ENCODE results near the gene OSBPL5. TPM values are rescaled to one million over a fixed set of nuclear protein-coding genes. Genes with fewer than 3 reads are reported as not detected.

Gene OSBPL5
- total and polyA plus RNA-seq, 2 donors, result 22.4 to 40.5 TPM

DNA sequence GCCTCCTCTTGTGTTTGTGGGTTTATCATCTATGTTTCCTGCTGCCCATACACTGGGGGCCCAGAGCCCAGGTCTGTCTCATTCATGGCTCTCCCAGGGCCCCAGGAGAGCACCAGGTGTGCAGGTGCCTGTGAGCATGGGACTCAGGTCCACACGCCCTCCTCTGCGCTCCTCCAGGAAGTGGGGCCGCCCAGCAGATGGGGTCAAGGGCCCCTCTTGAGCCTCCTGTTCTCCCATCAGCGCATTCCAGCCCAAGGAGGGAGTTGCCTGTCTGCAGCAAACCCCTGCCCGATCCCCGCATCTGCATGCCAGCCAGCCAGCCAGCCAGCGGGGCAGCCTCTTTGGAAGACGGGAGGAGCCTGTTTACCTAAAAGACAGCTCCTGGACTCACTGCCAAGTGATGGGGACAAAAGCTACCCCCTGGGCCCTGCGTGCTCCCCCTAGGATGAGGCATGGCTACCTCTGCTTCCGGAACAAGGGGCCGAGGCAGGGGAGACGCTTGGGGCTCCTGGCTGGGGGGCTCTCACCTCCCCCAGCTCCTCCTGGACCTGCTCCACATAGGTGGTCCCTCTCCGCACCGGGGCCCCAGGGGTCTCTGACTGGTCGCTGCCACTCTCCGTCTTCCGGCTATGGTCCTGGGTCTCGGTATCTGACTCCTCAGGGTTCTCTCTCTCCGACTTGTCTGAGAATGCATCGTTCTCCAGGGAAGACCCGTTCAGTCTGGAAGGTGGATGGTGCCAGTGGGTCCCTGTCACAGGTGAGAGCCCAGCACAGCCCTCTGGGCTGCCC lies 58.2 kb downstream of the OSBPL5 start:
- WGBS, result 86% methylated on average over 21 of the region's 21 CpGs
- H3K36me3 ChIP-seq (ENCODE audit: insufficient read depth), result no peaks in the 10 kb centered on the region
- no peak overlapping the region for H3K27ac ChIP-seq (ENCODE audit: low read depth)
- H3K4me3 ChIP-seq (ENCODE audit: low read depth, low read length), result no peak overlapping the region
- H3K4me1 ChIP-seq (ENCODE audit: insufficient read depth), result no peaks in the 10 kb centered on the region
- no peak for DNase-seq (ENCODE audit: extremely low spot score)

DNA sequence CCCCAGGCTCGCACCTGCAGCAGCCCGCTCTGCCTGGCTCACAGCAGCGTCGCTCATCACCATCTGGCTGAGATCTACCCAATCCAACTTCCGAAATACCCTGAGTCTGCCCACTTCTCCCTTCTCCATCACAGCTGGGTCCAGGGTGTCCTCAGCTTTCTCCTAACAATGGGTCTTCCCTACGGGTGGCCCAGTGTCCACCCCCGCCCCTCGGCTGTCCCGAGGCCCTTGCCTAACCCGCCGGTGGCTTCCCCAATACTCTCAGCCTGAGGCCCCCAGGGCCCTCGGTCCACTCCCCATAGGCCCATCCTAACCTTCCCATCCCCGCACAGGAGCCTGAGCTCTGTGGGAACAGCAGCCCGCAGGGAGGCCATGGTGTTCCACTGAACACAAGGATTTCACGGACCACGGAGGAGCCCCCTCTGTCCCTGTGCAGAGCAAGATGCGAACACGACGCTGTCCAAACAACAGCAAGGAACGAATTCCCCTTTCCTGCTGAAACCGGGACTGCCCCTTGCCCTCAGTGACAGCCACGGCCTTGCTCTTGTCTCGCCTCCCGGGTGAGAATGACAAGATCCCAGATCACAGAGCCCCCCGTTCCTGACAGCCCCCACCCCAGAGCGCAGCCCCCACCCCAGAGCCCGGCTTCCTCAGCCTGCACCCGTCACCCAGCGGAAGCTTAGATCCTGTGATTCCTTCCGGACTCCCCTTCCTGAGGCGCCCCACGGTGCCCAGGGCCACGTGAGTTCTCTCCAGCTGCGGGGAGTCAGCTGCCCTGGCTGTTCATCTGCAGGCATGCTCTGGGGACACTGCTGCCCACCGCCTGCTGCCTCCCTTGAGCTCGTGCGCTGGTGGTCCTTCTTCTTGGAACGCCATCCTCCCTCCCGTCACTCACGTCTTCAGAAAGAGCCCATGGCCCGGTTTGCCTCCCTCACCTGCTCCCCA lies 59.0 kb downstream of the OSBPL5 start:
- H3K36me3 ChIP-seq (ENCODE audit: insufficient read depth), result no peaks in the 10 kb centered on the region
- 90% methylated on average over 41 of the region's 41 CpGs for WGBS

DNA sequence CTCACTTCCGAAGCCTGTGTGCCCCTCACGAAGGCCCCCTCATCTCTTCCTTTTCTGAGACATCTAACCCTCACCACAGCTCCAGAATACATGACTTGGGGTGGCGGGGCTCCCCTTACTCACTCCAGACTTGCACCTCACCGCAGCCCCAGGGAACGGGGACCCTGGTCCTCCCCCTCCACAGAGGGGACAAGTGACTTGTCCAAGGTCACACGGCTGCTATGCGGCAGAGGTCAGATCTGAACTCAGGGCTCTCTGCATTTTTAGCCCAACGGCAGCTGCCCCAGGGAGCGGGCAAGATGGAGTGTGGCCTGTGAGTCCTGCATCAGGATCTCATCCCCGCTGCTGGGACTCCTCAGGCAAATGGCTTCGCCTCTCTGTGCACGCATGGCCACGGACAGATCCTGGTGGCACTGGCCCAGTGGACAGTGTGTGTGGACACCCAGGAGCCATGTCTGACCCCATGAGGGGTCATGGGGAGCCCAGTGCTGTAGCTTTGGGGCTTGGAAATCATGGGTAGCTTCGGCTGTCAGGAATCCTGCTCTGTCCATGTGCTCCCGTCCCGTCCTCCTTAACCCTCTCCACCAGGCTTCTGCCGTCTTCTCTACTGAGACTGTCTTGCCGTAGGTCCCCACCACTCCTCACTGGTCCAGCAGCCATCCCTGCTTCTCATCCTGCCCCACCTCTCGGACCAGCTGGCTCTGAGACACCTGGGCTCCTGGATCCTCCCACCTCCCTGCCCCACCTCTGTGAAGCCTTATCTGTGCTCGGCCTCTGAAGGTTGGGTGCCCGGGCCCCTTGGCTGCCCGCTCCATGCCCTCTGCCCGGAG lies 59.9 kb downstream of the OSBPL5 start:
- no peak overlapping the region for H3K27ac ChIP-seq (ENCODE audit: low read depth)
- H3K4me3 ChIP-seq (ENCODE audit: low read depth, low read length), result no peak overlapping the region
- no peak for DNase-seq (ENCODE audit: extremely low spot score)
- no peaks in the 10 kb centered on the region for H3K36me3 ChIP-seq (ENCODE audit: insufficient read depth)
- H3K4me1 ChIP-seq (ENCODE audit: insufficient read depth), result no peaks in the 10 kb centered on the region
- WGBS, result 95% methylated on average over 23 of the region's 23 CpGs

More for the DNA sequence above, 59.0 kb downstream of the OSBPL5 start:
- Histone ChIP-seq H3K4me3 (ENCODE audit: low read depth, low read length) (no peak overlapping the region), H3K4me1 (ENCODE audit: insufficient read depth) (no peaks in the 10 kb centered on the region), H3K27ac (ENCODE audit: low read depth) (no peak overlapping the region)
- DNase-seq (ENCODE audit: extremely low spot score), result no peak

DNA sequence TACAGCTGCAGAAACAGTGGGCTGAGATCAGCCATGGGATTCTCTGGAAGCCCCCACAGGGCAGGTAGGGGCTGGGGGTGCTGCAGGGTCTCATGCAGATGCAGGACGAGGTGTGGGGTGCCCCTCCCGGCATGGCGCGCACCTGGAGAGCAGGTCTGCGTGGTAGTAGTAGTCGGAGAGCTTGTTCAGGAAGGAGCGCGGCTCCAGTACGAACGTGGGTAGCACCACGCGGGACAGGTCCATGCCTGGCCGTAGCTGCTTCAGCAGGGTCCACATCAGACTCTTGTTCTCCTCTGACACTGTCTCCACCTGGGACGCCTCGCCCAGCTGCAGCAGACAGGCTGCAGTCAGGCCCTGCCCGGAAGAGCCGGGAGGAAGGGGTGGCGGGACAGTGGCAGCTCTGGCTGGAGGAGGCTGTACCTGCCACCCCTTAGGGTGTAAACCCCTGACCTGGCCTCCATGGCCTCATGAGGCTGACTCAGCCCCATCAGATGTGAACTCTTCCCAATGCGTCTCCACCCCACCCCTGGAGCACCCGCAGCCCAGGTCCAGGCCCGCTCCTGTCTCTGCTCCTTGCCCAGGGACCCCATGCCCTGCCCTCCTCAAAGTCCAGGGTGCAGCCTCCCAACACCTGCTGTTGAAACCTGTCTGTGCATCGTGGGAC lies 60.9 kb downstream of the OSBPL5 start:
- H3K4me3 ChIP-seq (ENCODE audit: low read depth, low read length), result no peak overlapping the region
- 91% methylated on average over 22 of the region's 22 CpGs for WGBS
- no peak overlapping the region for H3K27ac ChIP-seq (ENCODE audit: low read depth)
- no peak for DNase-seq (ENCODE audit: extremely low spot score)
- no peaks in the 10 kb centered on the region for H3K36me3 ChIP-seq (ENCODE audit: insufficient read depth)
- H3K4me1 ChIP-seq (ENCODE audit: insufficient read depth), result no peaks in the 10 kb centered on the region

DNA sequence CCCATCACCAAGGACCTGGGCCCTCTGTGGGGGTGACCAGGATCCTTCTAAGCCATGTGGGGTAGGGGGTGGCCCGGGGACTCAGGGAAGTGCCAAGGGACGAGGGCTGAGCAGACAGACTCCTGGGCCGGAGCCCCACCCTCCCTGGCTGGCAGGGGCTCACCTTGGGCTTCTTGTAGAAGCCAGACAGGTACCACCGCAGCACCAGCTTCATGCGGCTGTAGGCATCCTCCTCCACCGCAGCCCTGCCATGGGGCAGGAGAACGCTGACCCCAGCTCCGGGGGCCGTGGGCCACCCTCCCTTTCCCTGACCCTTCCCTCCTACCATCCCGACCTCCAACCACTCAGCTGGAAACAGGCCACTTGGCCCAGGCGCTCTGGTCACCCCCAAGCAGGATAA lies 62.0 kb downstream of the OSBPL5 start:
- no peak overlapping the region for H3K4me3 ChIP-seq (ENCODE audit: low read depth, low read length)
- no peak for DNase-seq (ENCODE audit: extremely low spot score)
- no peak overlapping the region for H3K27ac ChIP-seq (ENCODE audit: low read depth)
- no peaks in the 10 kb centered on the region for H3K4me1 ChIP-seq (ENCODE audit: insufficient read depth)
- no peaks in the 10 kb centered on the region for H3K36me3 ChIP-seq (ENCODE audit: insufficient read depth)
- 82% methylated on average over 11 of the region's 11 CpGs for WGBS

DNA sequence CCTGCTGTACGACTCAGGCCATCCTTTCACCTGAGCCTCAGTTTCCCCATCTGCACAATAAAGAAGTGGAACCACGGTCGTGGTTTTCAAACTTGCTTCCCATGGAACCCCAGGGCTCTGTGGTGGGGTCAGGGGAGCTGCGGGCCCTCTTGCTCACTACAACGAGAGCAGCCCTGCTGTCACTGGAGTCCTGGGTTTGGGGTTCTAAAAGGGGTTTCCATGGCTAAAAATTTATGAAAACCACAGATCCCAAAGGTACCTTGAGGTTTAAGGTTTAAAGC lies 62.5 kb downstream of the OSBPL5 start:
- H3K36me3 ChIP-seq (ENCODE audit: insufficient read depth), result no peaks in the 10 kb centered on the region
- 92% methylated on average over 5 of the region's 5 CpGs for WGBS
- no peak overlapping the region for H3K27ac ChIP-seq (ENCODE audit: low read depth)
- DNase-seq (ENCODE audit: extremely low spot score), result no peak
- H3K4me1 ChIP-seq (ENCODE audit: insufficient read depth), result no peaks in the 10 kb centered on the region
- H3K4me3 ChIP-seq (ENCODE audit: low read depth, low read length), result no peak overlapping the region

DNA sequence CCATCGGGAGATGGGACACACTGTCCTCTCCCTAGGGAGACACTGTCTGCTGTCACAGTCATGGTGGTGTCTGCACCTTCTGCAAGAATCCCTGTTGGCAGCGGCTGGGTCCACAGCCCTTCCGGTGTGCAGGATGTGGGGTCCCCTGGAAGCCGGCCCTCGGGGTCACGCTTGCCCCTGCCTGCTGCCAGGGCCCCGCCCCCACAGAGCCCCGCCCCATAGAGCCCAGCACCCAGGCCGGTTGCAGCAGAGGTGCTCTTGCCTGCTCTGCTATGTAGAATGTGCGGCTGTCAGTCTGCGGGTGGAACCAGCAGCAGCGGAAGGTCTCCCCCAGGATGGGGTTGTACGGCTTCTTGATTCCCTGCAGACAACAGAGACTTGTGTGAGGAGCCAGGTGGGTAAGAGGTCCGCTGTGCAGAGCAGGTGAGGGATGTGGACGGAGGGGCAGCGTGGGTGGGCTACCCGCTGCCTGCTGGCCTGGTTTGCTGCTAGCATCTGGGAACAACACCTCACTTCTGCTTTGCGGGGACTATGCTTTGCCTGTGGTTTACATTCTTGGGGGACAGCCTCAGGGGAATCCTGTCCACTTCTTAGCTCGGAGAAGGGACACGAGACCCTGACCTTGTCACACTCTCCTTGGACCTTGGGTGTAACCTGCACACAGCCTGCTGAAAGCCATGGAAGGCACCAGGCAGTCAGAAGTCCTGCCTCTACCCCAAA lies 63.0 kb downstream of the OSBPL5 start:
- H3K4me1 ChIP-seq (ENCODE audit: insufficient read depth), result no peaks in the 10 kb centered on the region
- H3K27ac ChIP-seq (ENCODE audit: low read depth), result no peak overlapping the region
- H3K36me3 ChIP-seq (ENCODE audit: insufficient read depth), result no peaks in the 10 kb centered on the region
- WGBS, result 84% methylated on average over 20 of the region's 20 CpGs
- H3K4me3 ChIP-seq (ENCODE audit: low read depth, low read length), result no peak overlapping the region
- no peak for DNase-seq (ENCODE audit: extremely low spot score)

DNA sequence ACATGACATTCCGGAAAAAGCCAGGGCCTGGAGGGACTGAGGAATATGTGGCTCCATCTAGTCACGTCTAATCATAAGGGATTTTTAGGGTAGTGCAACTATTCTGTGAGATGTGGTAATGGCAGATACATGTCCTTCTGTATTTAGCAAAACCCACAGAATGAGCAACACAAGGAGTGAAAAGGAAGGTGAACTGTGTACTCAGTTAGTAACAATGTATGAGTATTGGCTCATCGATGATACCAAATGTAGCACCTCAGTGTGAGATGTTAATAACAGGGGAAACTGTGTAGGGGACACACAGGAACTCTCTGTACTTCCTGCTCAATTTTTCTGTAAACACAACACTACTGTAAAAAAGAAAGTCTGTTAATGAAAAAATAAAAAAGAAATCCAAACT lies 65.9 kb downstream of the OSBPL5 start:
- Histone ChIP-seq H3K36me3 (ENCODE audit: insufficient read depth) (no peaks in the 10 kb centered on the region), H3K27ac (ENCODE audit: low read depth) (no peak overlapping the region), H3K4me1 (ENCODE audit: insufficient read depth) (no peaks in the 10 kb centered on the region), H3K4me3 (ENCODE audit: low read depth, low read length) (no peak overlapping the region)
- DNase-seq (ENCODE audit: extremely low spot score), result no peak
- WGBS, result 84% methylated on average over 3 of the region's 3 CpGs

DNA sequence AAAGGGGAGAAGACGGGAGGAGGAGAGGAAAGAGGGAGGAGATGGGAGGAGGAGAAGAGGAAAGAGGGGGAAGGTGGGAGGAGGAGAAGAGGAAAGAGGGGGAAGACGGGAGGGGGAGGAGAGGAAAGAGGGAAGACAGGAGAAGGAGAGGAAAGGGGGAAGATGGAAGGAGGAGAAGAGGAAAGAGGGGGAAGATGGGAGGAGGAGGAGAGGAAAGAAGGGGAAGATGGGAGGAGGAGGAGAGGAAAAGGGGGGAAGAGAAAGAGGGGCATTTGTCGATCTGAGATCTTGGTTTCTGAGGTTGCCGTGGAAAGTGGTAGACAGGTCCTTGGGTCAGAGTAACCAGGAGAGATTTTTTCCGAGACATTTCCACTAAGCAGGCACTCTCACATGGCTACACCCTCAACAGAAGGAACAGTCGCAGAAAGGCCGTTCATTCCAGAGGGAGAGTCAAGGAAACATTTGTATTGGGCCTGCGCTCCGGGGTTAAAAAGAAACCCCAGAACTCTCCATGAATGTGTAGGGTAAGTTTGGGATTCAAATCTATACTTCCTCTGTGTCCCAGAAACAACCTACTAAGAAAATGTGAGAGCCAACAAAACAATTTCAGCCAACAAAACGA lies 68.1 kb downstream of the OSBPL5 start:
- no peaks in the 10 kb centered on the region for H3K36me3 ChIP-seq (ENCODE audit: insufficient read depth)
- no peak for DNase-seq (ENCODE audit: extremely low spot score)
- no peaks in the 10 kb centered on the region for H3K4me1 ChIP-seq (ENCODE audit: insufficient read depth)
- WGBS, result 87% methylated on average over 10 of the region's 10 CpGs
- no peak overlapping the region for H3K27ac ChIP-seq (ENCODE audit: low read depth)
- no peak overlapping the region for H3K4me3 ChIP-seq (ENCODE audit: low read depth, low read length)

DNA sequence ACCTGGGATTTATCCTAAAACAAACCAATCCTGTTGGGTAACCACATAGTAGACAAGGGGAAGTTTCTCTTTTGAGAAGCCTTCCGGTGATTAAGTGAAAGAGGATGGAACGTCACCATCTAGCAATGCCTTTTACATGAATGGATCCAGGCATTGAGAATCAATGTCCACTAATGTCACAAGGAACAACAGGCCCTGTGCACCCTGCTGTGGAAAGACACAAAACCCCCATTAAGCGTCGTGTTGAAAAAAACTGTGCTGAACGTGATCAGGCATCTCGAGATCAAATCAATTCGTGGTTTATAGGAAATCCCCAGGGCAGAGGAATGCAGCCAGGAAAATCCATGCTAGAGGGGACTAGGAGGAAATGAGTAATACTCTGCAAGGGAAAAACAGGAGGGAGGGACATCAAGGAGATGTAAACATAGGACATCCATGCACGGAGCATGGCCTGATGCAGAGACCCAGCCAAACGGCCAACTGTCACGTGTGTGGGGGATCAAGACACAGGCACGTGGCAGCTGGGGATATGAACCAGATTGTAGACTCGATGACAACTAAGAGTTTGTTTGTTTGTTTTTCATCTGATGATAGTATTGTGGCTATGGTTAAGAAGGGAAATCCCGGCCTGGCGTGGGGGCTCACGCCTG lies 69.3 kb downstream of the OSBPL5 start:
- Histone ChIP-seq H3K4me1 (ENCODE audit: insufficient read depth) (no peaks in the 10 kb centered on the region), H3K36me3 (ENCODE audit: insufficient read depth) (no peaks in the 10 kb centered on the region), H3K4me3 (ENCODE audit: low read depth, low read length) (no peak overlapping the region), H3K27ac (ENCODE audit: low read depth) (no peak overlapping the region)
- WGBS, result 40% methylated on average over 15 of the region's 15 CpGs
- DNase-seq (ENCODE audit: extremely low spot score), result no peak

DNA sequence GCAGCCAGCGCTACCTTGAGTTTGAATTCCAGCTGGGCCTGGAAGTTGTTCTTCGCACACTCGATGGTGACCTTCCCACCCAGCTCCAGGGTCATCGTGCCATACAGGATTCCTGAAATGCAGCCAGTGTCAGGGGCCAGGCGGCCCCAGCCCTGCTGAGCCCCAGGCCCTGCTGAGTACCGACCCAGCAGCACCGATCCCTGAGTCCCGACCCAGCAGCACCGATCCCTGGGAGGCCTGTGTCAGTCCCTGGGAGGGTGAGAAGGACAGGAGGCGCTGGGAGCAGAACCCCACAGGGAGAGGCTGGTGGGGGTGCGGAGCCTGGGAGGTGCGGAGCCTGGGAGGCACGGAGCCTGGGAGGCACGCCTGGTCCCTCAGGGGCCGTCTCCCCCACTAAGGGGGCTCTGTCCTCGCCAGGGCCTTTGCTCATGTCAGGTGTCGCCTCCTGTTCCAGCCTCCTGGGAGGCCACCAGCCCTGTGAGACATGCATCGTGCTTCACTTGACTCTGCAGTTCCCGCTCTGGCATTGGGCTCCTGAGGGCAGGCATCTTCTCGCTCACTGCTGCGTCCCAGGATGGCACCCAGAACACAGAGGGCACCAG lies 70.8 kb downstream of the OSBPL5 start:
- no peaks in the 10 kb centered on the region for H3K36me3 ChIP-seq (ENCODE audit: insufficient read depth)
- H3K27ac ChIP-seq (ENCODE audit: low read depth), result no peak overlapping the region
- 90% methylated on average over 21 of the region's 21 CpGs for WGBS
- no peaks in the 10 kb centered on the region for H3K4me1 ChIP-seq (ENCODE audit: insufficient read depth)
- no peak overlapping the region for H3K4me3 ChIP-seq (ENCODE audit: low read depth, low read length)
- DNase-seq (ENCODE audit: extremely low spot score), result no peak

Measured in urinary bladder (tissue), 4 donors.